Left lung (tissue), 10 donors: ENCODE results near the gene TCF12. TPM values are rescaled to one million over a fixed set of nuclear protein-coding genes. Genes with fewer than 3 reads are reported as not detected.

Experiments
- ATAC-seq: fragments of 200-7000 bp; cut with Tn5 transposase; one replicate; pipeline ENCODE4 v1.9.1; 2020; ENCODE audit warnings: moderate library complexity
- DNase-seq, 4 donors: peaks; one replicate each; pipeline ENCODE4 v3.0.0-alpha.2; 2013 to 2020
- H3K27ac ChIP-seq, 2 donors: fragments of 200-600 bp; sonication (generic) in 1 of 2; one replicate each; pipeline versions ENCODE4 v1.5.0 to v1.8.0; 2020 to 2021
- H3K27me3 ChIP-seq, 2 donors: fragments of 200-600 bp; sonication (generic) in 1 of 2; one replicate each; pipeline versions ENCODE4 v1.5.0 to v1.8.0; 2020 to 2021
- H3K36me3 ChIP-seq, 2 donors: fragments of 200-600 bp; sonication (generic) in 1 of 2; one replicate each; pipeline versions ENCODE4 v1.5.0 to v1.8.0; 2020 to 2021
- H3K4me1 ChIP-seq, 2 donors: fragments of 200-600 bp; one replicate each; pipeline ENCODE4 v1.8.0; 2021
- H3K4me3 ChIP-seq, 2 donors: fragments of 200-600 bp; sonication (generic) in 1 of 2; one replicate each; pipeline versions ENCODE4 v1.5.0 to v1.8.0; 2020 to 2021; ENCODE audit warnings: mild to moderate bottlenecking in 1 of 2
- H3K9me3 ChIP-seq, 2 donors: fragments of 200-600 bp; sonication (generic) in 1 of 2; one replicate each; pipeline versions ENCODE4 v1.5.0 to v1.8.0; 2020 to 2021
- CTCF ChIP-seq, 2 donors: fragments of 200-600 bp; sonication (generic) in 1 of 2; IDR thresholded peaks; one replicate each; pipeline versions ENCODE4 v1.5.0 to v1.8.0; 2021; ENCODE audit warnings: antibody characterized with exemption in 2 of 2
- intact Hi-C, 2 donors: fragments of 100-400 bp; cut with DNase I; formaldehyde crosslinking; loops; one replicate each; pipeline versions ENCODE4 v1.11.2 to v1.14.2; 2022
- polyA plus RNA-seq, 6 donors: library from polyadenylated mRNA; unstranded; fragments of 120-200 nt; gene quantifications; one replicate each; pipeline ENCODE4 v1.2.1, GENCODE V29; 2013; ENCODE audit not compliant: insufficient read length in 6 of 6
- total RNA-seq, 2 donors: library from RNA; stranded (reverse); fragmentation: NEBNext Ultra II Directional; extraction: Animal tissue kit (Norgen Biotek cat#: 25700); gene quantifications; one replicate each; pipeline ENCODE4 v1.2.1, GENCODE V29; 2021
- donor health status: DM: no; HTN: yes; CAD: no.
- donor health status: DM: no; HTN: no; CAD: no.

TCF12 gene
- total and polyA plus RNA-seq, 8 donors = 106 to 148 (median 130) TPM

GRCh38 chr15:57053470-57053869, 135.0 kb downstream of the TCF12 start:
- H3K9me3 ChIP-seq = no peaks in the 10 kb centered on the region
- H3K4me1 ChIP-seq = peaks cover 3 to 27% of the 10 kb centered on the region in 2 donors
- DNase-seq (no peak), ATAC-seq (no peak)
- no peaks in the 10 kb centered on the region for H3K36me3 ChIP-seq
- H3K4me3 ChIP-seq = no peak overlapping the region
- no peaks in the 10 kb centered on the region for H3K27me3 ChIP-seq
- no peak overlapping the region for H3K27ac ChIP-seq
- TF ChIP-seq CTCF (IDR thresholded peaks at IDR 0.05) = no peak
- intact Hi-C loops = no loop called here

- ATAC-seq (no peak), DNase-seq (peak in 1 of 4 donors; percentile 13)
- no peak overlapping the region for H3K27ac ChIP-seq
- no peak for TF ChIP-seq CTCF (IDR thresholded peaks at IDR 0.05)
- no peaks in the 10 kb centered on the region for H3K27me3 ChIP-seq
- H3K4me3 ChIP-seq = no peak overlapping the region
- H3K36me3 ChIP-seq = no peaks in the 10 kb centered on the region
- intact Hi-C loops = no loop called here
- peaks cover 3 to 27% of the 10 kb centered on the region in 2 donors for H3K4me1 ChIP-seq
- no peaks in the 10 kb centered on the region for H3K9me3 ChIP-seq
These were observed 135.8 kb downstream of the TCF12 start for GRCh38 chr15:57054204-57054750.

- Histone ChIP-seq H3K9me3 (no peaks in the 10 kb centered on the region), H3K4me1 (peaks cover 3 to 27% of the 10 kb centered on the region in 2 donors), H3K27ac (no peak overlapping the region), H3K36me3 (no peaks in the 10 kb centered on the region), H3K27me3 (no peaks in the 10 kb centered on the region), H3K4me3 (no peak overlapping the region)
- no peak for TF ChIP-seq CTCF (IDR thresholded peaks at IDR 0.05)
- no peak for ATAC-seq
- DNase-seq = no peak
- intact Hi-C loops = no loop called here
These were observed 137.9 kb downstream of the TCF12 start for GRCh38 chr15:57056357-57056756.

GRCh38 chr15:57057134-57057930, 138.9 kb downstream of the TCF12 start:
- Histone ChIP-seq H3K4me1 (peaks cover 3 to 27% of the 10 kb centered on the region in 2 donors), H3K36me3 (no peaks in the 10 kb centered on the region), H3K9me3 (no peaks in the 10 kb centered on the region), H3K27ac (no peak overlapping the region), H3K4me3 (no peak overlapping the region), H3K27me3 (no peaks in the 10 kb centered on the region)
- ATAC-seq (no peak), DNase-seq (no peak)
- intact Hi-C loops = no loop called here
- no peak for TF ChIP-seq CTCF (IDR thresholded peaks at IDR 0.05)

- no peak overlapping the region for H3K4me3 ChIP-seq
- H3K9me3 ChIP-seq = no peaks in the 10 kb centered on the region
- no peaks in the 10 kb centered on the region for H3K27me3 ChIP-seq
- TF ChIP-seq CTCF (IDR thresholded peaks at IDR 0.05) = no peak
- no peak overlapping the region for H3K27ac ChIP-seq
- DNase-seq (no peak), ATAC-seq (no peak)
- H3K36me3 ChIP-seq = no peaks in the 10 kb centered on the region
- intact Hi-C loops = no loop called here
- H3K4me1 ChIP-seq = peaks cover 2 to 13% of the 10 kb centered on the region in 2 donors
These were observed 140.7 kb downstream of the TCF12 start for GRCh38 chr15:57059026-57059660.
